ENCODE results near the gene AICDA.
"Not testable (repeated sequence)": the region's sequence is repeated elsewhere in the genome, so short reads cannot be mapped to it uniquely, and the experiment has no call there.

AICDA gene

DNA sequence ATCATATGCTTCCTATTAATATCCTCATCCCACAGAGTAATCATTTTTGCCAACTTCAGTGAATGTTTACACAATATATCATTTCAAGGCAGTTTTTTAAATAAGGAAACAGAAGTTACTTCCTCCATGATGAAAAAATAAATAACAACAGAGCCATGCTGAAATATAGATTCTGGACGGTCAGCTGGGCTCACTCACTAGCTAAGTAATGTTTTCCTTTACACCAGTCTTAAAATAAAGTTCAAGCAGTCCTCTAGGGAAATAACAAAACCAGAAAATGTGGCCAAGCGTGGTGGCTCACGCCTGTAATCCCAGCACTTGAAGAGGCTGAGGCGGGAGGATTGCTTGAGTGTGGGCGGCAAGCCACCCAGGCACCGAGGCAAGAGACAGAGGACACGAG, 28.7 kb downstream of the AICDA start:
- ChIA-PET CTCF (interaction anchor here (0.5 to 1.0 kb wide), 3 partner anchors 40 to 92 kb away, joined by 3 to 4 read pairs (median 3); no protein-coding TSS in a partner anchor), POLR2A (no interaction called here)
- TF ChIP-seq, protein P1, sequence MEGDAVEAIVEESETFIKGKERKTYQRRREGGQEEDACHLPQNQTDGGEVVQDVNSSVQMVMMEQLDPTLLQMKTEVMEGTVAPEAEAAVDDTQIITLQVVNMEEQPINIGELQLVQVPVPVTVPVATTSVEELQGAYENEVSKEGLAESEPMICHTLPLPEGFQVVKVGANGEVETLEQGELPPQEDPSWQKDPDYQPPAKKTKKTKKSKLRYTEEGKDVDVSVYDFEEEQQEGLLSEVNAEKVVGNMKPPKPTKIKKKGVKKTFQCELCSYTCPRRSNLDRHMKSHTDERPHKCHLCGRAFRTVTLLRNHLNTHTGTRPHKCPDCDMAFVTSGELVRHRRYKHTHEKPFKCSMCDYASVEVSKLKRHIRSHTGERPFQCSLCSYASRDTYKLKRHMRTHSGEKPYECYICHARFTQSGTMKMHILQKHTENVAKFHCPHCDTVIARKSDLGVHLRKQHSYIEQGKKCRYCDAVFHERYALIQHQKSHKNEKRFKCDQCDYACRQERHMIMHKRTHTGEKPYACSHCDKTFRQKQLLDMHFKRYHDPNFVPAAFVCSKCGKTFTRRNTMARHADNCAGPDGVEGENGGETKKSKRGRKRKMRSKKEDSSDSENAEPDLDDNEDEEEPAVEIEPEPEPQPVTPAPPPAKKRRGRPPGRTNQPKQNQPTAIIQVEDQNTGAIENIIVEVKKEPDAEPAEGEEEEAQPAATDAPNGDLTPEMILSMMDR (IDR thresholded peaks at IDR 0.05; ENCODE audit: control extremely low read depth, extremely low read depth, low read depth, missing control alignments): no peak
- DNase-seq (ENCODE audit: extremely low spot score): no peak

DNA sequence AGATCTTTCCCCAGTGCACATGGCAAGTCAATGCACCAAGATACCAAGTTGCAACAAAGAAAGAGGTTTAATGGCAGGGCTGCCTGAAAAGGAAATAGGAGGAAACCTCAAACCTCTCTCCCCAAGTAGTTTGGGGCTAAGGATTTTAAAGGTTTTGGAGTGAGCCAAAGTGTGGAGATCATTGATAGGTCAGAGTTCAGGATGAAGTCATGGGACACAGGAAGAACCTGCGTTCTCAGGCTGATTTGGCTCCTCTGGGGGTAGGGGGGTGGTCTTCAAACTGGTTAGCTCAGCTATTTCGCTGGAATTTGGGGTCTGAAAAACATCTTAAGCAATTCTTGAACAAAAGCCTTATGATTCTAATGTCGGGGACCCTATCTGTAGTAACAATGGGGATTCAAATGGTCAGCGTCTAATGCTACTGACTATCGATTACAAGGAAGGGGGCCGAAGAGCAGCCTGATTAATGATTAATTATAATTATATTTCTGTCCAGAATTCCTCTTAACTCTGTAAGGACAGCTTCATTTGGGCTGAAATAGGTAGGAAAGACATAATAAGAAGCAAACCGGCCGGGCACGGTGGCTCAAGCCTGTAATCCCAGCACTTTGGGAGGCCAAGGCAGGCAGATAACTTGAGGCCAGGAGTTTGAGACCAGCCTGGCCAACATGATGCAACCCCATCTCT, 31.4 kb downstream of the AICDA start:
- ChIA-PET CTCF (interaction anchor here (2.1 kb wide), 1 partner anchor 10 kb away, joined by 13 read pairs; no protein-coding TSS in a partner anchor), POLR2A (no interaction called here)
- TF ChIP-seq, protein P1 (IDR thresholded peaks at IDR 0.05; ENCODE audit: control extremely low read depth, extremely low read depth, low read depth, missing control alignments): no peak
- no peak for DNase-seq (ENCODE audit: extremely low spot score)

DNA sequence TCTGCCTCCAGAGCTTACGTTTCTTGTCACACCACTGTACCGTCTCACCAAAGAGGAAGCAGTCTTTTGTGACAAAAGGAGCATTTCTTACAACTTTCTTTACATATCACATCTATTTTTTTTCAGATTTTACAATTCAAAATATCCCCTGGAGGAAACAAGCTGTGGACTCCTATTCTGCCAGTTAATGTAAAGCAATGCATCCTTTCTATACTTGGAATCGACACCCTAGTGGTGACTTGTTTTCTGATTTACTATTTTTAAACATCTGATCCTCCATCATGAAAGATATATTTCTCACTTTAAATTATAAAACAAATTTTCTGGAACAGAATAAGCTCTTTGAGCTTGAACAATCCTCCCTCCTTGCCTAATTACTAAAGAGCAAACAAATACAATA, 34.8 kb downstream of the AICDA start:
- TF ChIP-seq, protein P1 (IDR thresholded peaks at IDR 0.05; ENCODE audit: control extremely low read depth, extremely low read depth, low read depth, missing control alignments): no peak
- ChIA-PET CTCF (interaction anchor here (1.0 to 2.3 kb wide), 6 partner anchors 9 to 34 kb away, joined by 3 to 6 read pairs (median 5); no protein-coding TSS in a partner anchor), POLR2A (interaction anchor here (0.5 kb wide), 1 partner anchor 337 kb away, joined by 3 read pairs; the partner anchor contains the start of gene PHC1)
- no peak for DNase-seq (ENCODE audit: extremely low spot score)

DNA sequence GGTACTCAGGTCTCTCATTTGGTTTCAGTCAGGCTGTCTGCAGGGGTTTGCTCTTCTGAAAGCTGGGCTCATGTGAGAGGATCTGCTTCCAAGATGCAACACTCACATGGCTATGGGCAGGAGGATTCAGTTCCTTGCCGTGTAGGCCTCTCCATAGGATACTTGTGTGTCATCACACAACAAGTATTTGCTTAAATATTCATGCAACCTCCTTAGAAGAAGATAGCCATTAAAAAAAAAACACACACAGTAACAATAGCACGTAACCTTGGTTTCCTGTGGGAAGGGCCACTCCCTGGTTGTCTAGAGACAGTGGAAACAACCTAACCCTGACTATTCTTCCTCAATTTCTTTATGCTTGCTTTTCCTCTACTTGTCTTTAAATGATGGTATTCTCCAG, 40.2 kb downstream of the AICDA start:
- TF ChIP-seq, protein P1 (IDR thresholded peaks at IDR 0.05; ENCODE audit: control extremely low read depth, extremely low read depth, low read depth, missing control alignments): no peak
- ChIA-PET CTCF (interaction anchor here (1.0 to 6.9 kb wide), 2 partner anchors 12 to 28 kb away, joined by 3 to 29 read pairs; no protein-coding TSS in a partner anchor), POLR2A (no interaction called here)
- DNase-seq (ENCODE audit: extremely low spot score): no peak

DNA sequence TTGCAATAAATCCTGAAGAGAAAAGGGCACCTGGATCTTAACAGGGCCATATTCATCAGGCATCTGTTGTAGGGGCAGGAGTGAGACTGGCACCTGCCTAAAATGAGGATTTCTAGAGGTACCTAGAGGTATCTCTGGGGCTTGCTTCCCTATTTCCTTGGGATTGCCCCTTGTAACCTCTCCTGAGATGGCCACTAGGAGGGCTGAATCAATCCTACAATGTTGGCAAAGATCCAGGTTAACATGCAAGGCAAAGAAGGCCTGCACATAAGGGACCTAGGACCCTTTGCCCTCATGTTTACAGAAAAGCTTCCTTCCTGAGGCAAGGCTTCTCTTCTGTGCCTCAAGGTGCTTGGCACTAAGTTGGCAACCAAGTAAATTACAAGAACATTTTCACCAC, 46.1 kb downstream of the AICDA start:
- POLR2A ChIA-PET: no interaction called here
- no peak for DNase-seq (ENCODE audit: extremely low spot score)
- TF ChIP-seq, protein P1 (IDR thresholded peaks at IDR 0.05; ENCODE audit: control extremely low read depth, extremely low read depth, low read depth, missing control alignments): no peak
- CTCF ChIA-PET: interaction anchor here (1.1 to 2.0 kb wide), 2 partner anchors 11 to 62 kb away, joined by 3 to 5 read pairs; no protein-coding TSS in a partner anchor

DNA sequence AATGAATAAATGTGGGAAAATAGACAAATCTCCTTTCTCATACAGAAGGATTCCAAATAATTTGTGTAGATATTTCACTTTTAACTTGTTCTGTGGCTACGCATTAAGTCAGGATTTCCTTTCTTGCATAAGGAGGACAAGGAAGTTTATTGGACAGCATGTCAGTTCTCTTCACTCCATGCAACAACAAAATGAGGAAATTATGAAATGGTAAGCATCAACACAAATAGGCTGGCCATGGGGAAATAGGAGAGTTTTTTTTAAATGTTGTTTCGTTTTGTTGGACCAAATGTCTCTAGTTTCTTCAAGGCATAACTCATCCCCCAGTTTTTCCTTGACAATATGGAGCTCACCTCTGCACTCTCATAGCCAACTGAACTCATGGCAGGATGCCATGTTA, 46.6 kb downstream of the AICDA start:
- CTCF ChIA-PET: interaction anchor here (1.1 to 8.1 kb wide), 3 partner anchors 11 to 62 kb away, joined by 3 to 35 read pairs (median 5); no protein-coding TSS in a partner anchor
- POLR2A ChIA-PET; DNase-seq (ENCODE audit: extremely low spot score): not testable (repeated sequence)

DNA sequence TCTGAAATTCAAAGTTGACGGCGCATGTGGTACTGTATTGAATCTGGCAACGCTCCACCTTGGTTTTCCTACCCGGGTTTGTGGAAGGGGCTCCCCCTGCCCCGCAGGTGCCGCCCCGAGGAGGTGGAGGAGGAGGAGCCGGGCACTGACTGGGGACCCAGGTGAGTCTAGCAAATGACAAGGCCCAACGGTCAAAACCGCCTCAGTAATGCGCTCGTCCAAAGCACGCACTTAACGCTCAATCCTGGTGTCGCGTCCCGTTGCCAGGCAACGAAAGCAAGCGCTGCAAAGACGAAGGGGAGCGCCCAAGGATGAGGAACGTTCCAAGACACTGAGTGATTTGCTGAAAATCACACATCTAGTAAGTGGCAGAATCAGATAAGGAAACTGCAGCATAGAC, 48.0 kb downstream of the AICDA start:
- DNase-seq (ENCODE audit: extremely low spot score): no peak
- ChIA-PET CTCF (interaction anchor here (1.9 to 8.1 kb wide), 3 partner anchors 12 to 92 kb away, joined by 4 to 35 read pairs (median 5); no protein-coding TSS in a partner anchor), POLR2A (no interaction called here)
- TF ChIP-seq, protein P1 (IDR thresholded peaks at IDR 0.05; ENCODE audit: control extremely low read depth, extremely low read depth, low read depth, missing control alignments): no peak

Measured in GM10248 (cell line).